ENCODE measurements around the gene PLEKHH2.

Gene PLEKHH2

DNA sequence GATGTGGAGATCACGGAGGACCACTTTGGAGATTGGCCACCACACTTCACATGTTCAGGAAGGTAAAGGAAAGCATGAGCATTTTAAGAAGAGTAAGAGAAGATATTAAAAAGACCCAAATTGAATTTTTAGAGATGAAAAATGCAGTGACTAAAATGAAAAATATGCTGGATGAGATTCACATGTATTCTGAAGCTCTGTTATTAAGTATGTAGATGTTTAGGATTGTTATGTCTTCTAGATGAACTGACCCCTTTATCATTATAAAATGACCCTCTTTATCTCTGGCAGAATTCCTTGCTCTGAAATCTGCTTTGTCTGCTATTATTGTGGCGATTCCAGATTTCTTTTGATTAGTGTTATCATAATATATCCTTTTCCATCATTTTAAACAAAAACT lies 100.8 kb downstream of the PLEKHH2 start:
- no peak overlapping the region for H3K4me3 Mint-ChIP-seq
- no peak for DNase-seq
- H3K27ac Mint-ChIP-seq, result no peak overlapping the region
- peaks cover 0 to 13% of the 10 kb centered on the region in 2 donors for H3K27me3 Mint-ChIP-seq
- peaks cover 8% of the 10 kb centered on the region for H3K36me3 Mint-ChIP-seq (ENCODE audit: insufficient read depth)
- no peaks in the 10 kb centered on the region for H3K9me3 Mint-ChIP-seq
- no peak for ATAC-seq (replicated peaks)
- H3K4me1 Mint-ChIP-seq (ENCODE audit: low read depth in 2 of 2), result no peaks in the 10 kb centered on the region

DNA sequence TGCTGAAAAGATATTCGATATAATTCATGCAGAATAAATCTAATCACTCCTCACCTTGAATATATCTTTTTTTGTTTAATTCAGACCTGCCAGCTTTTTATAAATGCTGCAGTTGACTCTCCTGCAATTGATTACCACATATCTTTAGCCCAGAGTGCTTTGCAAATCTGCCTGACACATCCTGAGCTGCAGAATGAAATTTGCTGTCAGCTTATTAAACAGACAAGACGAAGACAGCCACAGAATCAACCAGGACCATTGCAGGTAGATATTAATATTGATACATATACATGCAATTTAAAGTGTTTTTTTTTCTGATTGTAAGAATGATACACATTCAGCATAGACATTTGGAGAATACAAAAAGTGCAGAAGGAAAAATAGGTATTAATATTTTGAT lies 101.2 kb downstream of the PLEKHH2 start:
- H3K27ac Mint-ChIP-seq, result no peak overlapping the region
- H3K36me3 Mint-ChIP-seq (ENCODE audit: insufficient read depth), result peaks cover 8% of the 10 kb centered on the region
- DNase-seq (no peak), ATAC-seq (replicated peaks) (no peak)
- H3K9me3 Mint-ChIP-seq, result no peaks in the 10 kb centered on the region
- no peak overlapping the region for H3K4me3 Mint-ChIP-seq
- no peaks in the 10 kb centered on the region for H3K4me1 Mint-ChIP-seq (ENCODE audit: low read depth in 2 of 2)
- H3K27me3 Mint-ChIP-seq, result peaks cover 0 to 13% of the 10 kb centered on the region in 2 donors

DNA sequence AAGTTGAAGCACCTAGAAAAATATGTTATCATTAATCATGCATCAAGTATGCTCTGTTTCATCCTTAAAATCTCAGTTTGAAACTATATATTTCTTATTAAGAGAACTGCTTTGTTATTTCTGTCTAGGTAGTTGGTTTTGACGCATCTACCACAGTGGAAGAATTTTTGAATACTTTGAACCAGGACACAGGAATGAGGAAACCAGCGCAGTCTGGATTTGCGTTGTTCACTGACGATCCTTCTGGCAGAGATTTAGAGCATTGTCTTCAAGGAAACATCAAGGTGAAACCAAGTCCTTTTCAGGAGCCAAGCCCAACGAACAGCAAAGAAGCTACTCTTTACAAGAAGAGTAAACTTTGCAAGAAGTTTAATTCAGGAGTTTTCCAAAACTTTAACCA lies 106.6 kb downstream of the PLEKHH2 start:
- no peak for DNase-seq
- H3K27me3 Mint-ChIP-seq, result peaks cover 0 to 5% of the 10 kb centered on the region in 2 donors

DNA sequence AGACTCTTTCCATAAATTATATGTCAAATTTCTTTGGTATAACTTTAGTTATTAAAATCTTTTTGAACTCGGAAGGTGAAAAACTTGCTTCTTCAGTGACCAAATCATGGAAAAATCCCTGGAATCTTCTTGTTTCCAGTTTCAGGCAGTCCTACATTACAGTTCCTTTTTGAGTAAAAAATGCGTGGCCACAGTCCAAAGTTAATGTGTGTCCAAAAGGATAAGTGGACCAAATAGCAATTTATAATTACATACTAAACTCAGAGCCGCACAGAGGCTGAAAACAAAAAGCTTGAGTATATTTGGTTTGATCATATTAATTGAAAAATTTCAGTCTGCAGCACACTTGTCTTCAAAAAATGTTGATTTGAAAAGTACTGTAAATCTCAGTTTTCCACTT lies 108.4 kb downstream of the PLEKHH2 start:
- no peaks in the 10 kb centered on the region for H3K4me1 Mint-ChIP-seq (ENCODE audit: low read depth in 2 of 2)
- H3K9me3 Mint-ChIP-seq, result no peaks in the 10 kb centered on the region
- no peak overlapping the region for H3K4me3 Mint-ChIP-seq
- ATAC-seq (replicated peaks), result no peak
- H3K36me3 Mint-ChIP-seq (ENCODE audit: insufficient read depth), result no peaks in the 10 kb centered on the region
- no peaks in the 10 kb centered on the region for H3K27me3 Mint-ChIP-seq
- DNase-seq, result no peak
- H3K27ac Mint-ChIP-seq, result no peak overlapping the region

More for the DNA sequence above, 106.6 kb downstream of the PLEKHH2 start:
- Mint-ChIP-seq H3K36me3 (ENCODE audit: insufficient read depth) (peaks cover 5% of the 10 kb centered on the region), H3K27ac (no peak overlapping the region), H3K4me1 (ENCODE audit: low read depth in 2 of 2) (no peaks in the 10 kb centered on the region), H3K4me3 (no peak overlapping the region), H3K9me3 (no peaks in the 10 kb centered on the region)
- no peak for ATAC-seq (replicated peaks)

DNA sequence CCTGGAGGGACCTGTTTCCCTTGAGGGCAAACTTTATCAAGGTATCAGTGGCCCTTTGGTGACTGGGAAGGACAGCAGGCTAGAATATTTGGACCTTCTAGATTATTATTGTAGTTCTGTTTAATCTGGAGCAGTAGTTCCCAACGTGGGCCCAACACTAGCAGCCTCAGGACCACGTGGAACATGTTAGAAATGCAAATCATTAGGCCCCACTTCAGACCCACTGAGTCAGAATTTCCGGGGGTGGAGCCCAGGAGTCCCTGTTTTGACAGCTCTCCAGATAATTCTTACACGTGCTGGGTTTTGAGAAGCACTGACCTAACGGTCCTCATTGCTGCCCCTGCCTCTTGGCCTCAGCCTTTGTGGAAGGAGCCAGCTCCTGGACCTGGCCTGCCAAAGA lies 111.3 kb downstream of the PLEKHH2 start:
- DNase-seq, result no peak
- Mint-ChIP-seq H3K9me3 (no peaks in the 10 kb centered on the region), H3K27ac (no peak overlapping the region), H3K4me1 (ENCODE audit: low read depth in 2 of 2) (no peaks in the 10 kb centered on the region), H3K36me3 (ENCODE audit: insufficient read depth) (no peaks in the 10 kb centered on the region), H3K4me3 (no peak overlapping the region), H3K27me3 (no peaks in the 10 kb centered on the region)
- no peak for ATAC-seq (replicated peaks)

DNA sequence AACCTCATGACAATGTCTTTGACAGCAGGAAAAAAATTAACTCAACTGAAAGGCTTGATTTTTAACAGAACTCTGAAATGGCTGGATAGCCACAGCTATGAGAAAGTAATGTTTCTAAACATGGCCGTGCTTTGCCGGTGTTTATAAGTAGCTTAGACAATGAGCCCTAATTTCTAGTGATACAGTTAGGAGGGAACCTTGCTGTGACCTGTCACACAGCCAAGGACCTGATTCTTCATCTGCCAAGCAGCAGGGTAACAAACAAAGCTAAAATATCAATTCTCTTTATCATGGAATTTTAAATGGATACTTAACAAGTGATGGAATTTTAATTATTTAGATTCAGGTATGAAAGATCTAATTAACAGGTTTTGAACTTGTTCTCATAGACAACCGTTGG lies 112.5 kb downstream of the PLEKHH2 start:
- no peaks in the 10 kb centered on the region for H3K36me3 Mint-ChIP-seq (ENCODE audit: insufficient read depth)
- ATAC-seq (replicated peaks) (no peak), DNase-seq (no peak)
- no peak overlapping the region for H3K4me3 Mint-ChIP-seq
- H3K27ac Mint-ChIP-seq, result no peak overlapping the region
- H3K4me1 Mint-ChIP-seq (ENCODE audit: low read depth in 2 of 2), result no peaks in the 10 kb centered on the region
- H3K9me3 Mint-ChIP-seq, result no peaks in the 10 kb centered on the region
- H3K27me3 Mint-ChIP-seq, result peaks cover 0 to 6% of the 10 kb centered on the region in 2 donors

DNA sequence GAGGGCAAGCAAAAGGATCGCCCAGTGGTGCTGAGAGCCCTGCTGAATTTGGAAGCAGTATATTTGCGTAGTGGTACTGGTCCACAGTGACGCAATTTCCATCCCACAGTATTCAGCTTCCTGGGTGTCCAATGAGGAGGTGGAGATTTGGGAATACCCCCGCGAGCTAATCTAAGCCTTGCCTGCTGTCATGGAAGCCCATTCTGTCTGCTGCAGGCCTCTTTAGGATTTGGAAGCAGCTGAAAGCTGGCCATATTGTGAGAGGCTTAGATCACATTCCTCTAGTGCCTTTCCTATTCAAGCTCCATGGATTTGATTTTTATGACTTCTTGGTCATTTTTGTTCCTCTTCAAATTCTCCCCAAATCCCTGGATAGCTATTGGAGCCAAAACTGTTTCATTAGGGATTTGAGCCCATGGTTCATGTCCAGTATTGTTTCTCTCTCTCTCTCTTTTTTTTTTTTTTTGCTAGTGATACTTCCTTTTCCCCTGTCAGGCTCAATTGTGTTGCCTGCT lies 114.5 kb downstream of the PLEKHH2 start:
- H3K27me3 Mint-ChIP-seq, result peaks cover 6 to 17% of the 10 kb centered on the region in 2 donors
- no peak for ATAC-seq (replicated peaks)
- no peaks in the 10 kb centered on the region for H3K4me1 Mint-ChIP-seq (ENCODE audit: low read depth in 2 of 2)
- no peak overlapping the region for H3K4me3 Mint-ChIP-seq
- H3K27ac Mint-ChIP-seq, result no peak overlapping the region
- no peak for DNase-seq
- no peaks in the 10 kb centered on the region for H3K9me3 Mint-ChIP-seq
- no peaks in the 10 kb centered on the region for H3K36me3 Mint-ChIP-seq (ENCODE audit: insufficient read depth)

DNA sequence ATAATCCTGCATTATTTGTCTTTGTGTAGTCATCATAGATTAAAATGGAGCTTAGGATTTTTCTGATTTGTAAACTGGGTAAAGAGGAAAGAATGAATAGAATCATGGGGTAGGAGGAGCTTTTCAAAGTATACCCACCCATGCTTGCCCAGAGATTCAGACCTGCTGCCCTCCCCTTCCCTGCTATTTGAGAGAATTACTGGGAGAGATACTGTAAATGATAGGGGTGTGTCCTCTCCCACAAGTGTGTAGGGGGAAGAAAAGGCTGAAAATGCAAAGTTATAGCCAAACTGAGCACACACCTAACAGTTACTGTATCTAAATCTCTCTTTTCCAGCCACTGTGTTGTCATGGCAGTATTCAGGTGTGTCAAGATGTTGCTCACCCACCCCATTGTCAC lies 115.2 kb downstream of the PLEKHH2 start:
- peaks cover 6 to 17% of the 10 kb centered on the region in 2 donors for H3K27me3 Mint-ChIP-seq
- no peak overlapping the region for H3K27ac Mint-ChIP-seq
- ATAC-seq (replicated peaks) (no peak), DNase-seq (no peak)
- no peaks in the 10 kb centered on the region for H3K36me3 Mint-ChIP-seq (ENCODE audit: insufficient read depth)
- H3K4me1 Mint-ChIP-seq (ENCODE audit: low read depth in 2 of 2), result no peaks in the 10 kb centered on the region
- H3K4me3 Mint-ChIP-seq, result no peak overlapping the region
- H3K9me3 Mint-ChIP-seq, result no peaks in the 10 kb centered on the region

DNA sequence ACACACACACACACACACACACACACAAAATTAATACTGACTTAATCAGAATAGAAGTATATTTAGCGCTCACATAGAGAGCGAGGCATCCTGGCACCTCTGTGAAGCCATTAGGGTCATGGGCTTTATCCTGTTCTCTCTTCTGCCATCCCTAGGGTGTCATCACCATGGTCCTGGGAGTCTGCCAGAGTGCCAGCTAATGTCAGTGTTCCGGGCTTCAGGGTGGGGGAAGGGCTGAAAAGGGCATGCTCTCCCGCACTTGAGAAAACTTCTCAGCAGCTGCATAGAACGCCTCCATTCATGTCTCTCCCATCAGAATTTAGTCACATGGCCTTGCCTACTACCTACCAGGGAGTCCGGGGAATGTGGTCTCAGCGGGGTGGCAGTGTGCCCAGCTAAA lies 117.1 kb downstream of the PLEKHH2 start:
- ATAC-seq (replicated peaks) (no peak), DNase-seq (no peak)
- no peaks in the 10 kb centered on the region for H3K9me3 Mint-ChIP-seq
- peaks cover 6 to 24% of the 10 kb centered on the region in 2 donors for H3K27me3 Mint-ChIP-seq
- no peak overlapping the region for H3K27ac Mint-ChIP-seq
- H3K4me1 Mint-ChIP-seq (ENCODE audit: low read depth in 2 of 2), result no peaks in the 10 kb centered on the region
- no peak overlapping the region for H3K4me3 Mint-ChIP-seq
- H3K36me3 Mint-ChIP-seq (ENCODE audit: insufficient read depth), result no peaks in the 10 kb centered on the region

DNA sequence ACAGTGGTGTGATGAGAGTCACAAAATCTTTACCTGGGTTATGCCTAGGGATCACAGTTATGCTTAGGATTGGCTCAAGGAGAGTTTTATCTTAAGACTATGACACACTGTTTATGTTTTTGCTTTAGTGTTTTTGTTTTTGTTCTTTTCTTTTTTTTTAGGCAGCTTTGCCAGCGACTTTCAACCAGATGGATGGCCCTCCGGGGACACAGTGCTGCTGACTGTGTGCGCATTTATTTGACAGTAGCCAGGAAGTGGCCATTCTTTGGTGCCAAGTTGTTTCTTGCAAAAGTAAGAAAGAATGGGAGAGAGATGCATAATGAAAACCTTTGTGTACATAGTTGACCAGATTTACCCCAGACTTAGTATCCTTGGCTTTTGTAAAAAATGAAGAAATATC lies 121.7 kb downstream of the PLEKHH2 start:
- H3K9me3 Mint-ChIP-seq, result no peaks in the 10 kb centered on the region
- no peak for ATAC-seq (replicated peaks)
- H3K36me3 Mint-ChIP-seq (ENCODE audit: insufficient read depth), result no peaks in the 10 kb centered on the region

DNA sequence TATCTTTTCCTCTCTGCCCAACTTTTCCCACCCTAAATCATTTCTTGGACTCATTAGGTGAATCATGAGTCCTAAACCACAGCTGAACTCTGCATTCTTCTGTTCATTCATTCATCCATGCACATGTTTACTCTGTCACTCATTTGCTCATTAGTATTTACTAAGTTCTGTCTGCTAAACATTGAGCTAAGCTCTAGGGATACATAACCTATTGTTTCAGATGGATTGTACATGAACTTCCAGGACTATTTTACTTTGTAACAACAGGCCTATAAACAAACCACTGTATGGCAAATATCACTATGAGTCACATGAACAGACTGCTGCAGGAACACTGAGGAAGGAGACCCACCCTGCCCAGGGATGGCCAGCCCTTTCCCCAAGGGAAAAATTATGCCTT lies 122.1 kb downstream of the PLEKHH2 start:
- Mint-ChIP-seq H3K27me3 (peaks cover 6 to 22% of the 10 kb centered on the region in 2 donors), H3K4me3 (no peak overlapping the region)

More for the DNA sequence above, 121.7 kb downstream of the PLEKHH2 start:
- no peak overlapping the region for H3K27ac Mint-ChIP-seq
- H3K4me3 Mint-ChIP-seq, result no peak overlapping the region
- H3K27me3 Mint-ChIP-seq, result peaks cover 6 to 24% of the 10 kb centered on the region in 2 donors
- no peak for DNase-seq
- H3K4me1 Mint-ChIP-seq (ENCODE audit: low read depth in 2 of 2), result no peaks in the 10 kb centered on the region

DNA sequence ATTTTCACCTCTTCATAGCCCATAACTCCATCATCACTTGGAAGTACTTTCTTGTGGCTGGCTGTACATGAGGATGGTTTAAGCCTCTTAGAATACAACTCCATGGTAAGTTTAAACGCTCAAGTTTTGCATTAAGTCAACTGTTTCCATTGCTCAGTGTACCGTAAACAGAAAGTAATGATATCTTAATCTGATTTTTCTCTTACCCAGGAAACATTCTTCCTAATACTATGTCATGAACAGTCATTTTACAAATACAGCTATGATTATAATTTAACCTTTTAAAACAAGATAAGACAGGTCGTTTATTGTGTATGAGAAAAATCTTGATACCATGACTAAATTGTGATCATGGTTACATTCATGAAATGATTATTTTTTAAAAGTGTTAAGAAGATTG lies 125.2 kb downstream of the PLEKHH2 start:
- H3K27ac Mint-ChIP-seq, result no peak overlapping the region
- H3K4me1 Mint-ChIP-seq (ENCODE audit: low read depth in 2 of 2), result peaks cover 0 to 2% of the 10 kb centered on the region in 2 donors
- H3K36me3 Mint-ChIP-seq (ENCODE audit: insufficient read depth), result no peaks in the 10 kb centered on the region
- ATAC-seq (replicated peaks), result no peak
- no peak overlapping the region for H3K4me3 Mint-ChIP-seq
- no peaks in the 10 kb centered on the region for H3K9me3 Mint-ChIP-seq
- H3K27me3 Mint-ChIP-seq, result peaks cover 5 to 7% of the 10 kb centered on the region in 2 donors
- no peak for DNase-seq

More for the DNA sequence above, 122.1 kb downstream of the PLEKHH2 start:
- H3K4me1 Mint-ChIP-seq (ENCODE audit: low read depth in 2 of 2), result no peaks in the 10 kb centered on the region
- H3K36me3 Mint-ChIP-seq (ENCODE audit: insufficient read depth), result no peaks in the 10 kb centered on the region
- no peak for ATAC-seq (replicated peaks)
- no peak for DNase-seq
- no peak overlapping the region for H3K27ac Mint-ChIP-seq
- no peaks in the 10 kb centered on the region for H3K9me3 Mint-ChIP-seq

DNA sequence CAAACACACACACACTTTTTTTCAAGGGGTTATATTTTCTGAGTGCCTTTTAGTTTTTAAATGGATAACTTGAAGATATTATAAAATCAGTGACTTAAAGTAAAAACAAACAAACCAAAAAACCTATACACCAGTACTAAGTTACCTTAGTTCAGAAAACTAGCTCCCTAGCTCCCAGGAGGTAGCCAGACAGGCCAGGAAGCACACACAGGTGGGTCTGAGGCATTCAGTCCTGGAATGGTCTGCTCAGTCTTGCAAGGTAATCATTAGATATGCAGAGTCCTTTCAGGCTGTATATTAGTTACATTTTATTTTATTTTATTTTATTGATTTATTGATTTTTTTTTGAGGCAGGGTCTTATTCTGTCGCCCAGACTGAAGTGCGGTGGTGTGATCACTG lies 126.0 kb downstream of the PLEKHH2 start:
- H3K27ac Mint-ChIP-seq, result no peak overlapping the region
- H3K4me1 Mint-ChIP-seq (ENCODE audit: low read depth in 2 of 2), result peaks cover 0 to 2% of the 10 kb centered on the region in 2 donors

DNA sequence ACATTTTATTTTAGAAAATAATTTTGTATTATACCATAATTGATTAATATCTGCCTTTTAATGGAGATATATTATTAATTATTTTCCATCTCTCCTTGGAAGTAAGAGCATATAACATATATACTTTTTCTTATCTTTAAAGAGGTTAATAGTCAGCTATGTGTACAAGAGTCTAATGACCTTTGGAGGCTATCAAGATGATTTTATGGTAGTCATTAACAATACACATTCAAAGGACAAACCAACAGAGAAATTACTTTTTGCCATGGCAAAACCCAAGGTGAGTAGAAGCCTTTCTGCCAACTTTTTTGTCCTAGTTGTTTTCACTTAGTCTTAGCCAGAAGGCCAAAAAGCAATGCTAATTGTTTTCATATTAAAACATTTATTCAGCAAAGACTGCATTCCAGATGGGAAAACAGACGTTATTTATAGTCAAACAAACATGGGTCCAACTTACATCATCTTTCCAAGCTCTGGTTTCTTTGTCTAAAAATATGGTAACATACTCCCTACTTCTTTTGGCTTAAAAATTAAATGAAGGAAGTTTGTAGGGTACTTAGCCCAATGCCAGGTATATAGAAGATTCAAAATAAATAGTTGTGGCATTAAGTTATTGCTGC lies 127.1 kb downstream of the PLEKHH2 start:
- H3K27ac Mint-ChIP-seq, result no peak overlapping the region

More for the DNA sequence above, 126.0 kb downstream of the PLEKHH2 start:
- Mint-ChIP-seq H3K36me3 (ENCODE audit: insufficient read depth) (no peaks in the 10 kb centered on the region), H3K9me3 (no peaks in the 10 kb centered on the region), H3K27me3 (peaks cover 5 to 7% of the 10 kb centered on the region in 2 donors), H3K4me3 (no peak overlapping the region)
- DNase-seq (no peak), ATAC-seq (replicated peaks) (no peak)

More for the DNA sequence above, 127.1 kb downstream of the PLEKHH2 start:
- DNase-seq, result no peak
- Mint-ChIP-seq H3K9me3 (no peaks in the 10 kb centered on the region), H3K4me3 (no peak overlapping the region), H3K4me1 (ENCODE audit: low read depth in 2 of 2) (peaks cover 0 to 2% of the 10 kb centered on the region in 2 donors), H3K36me3 (ENCODE audit: insufficient read depth) (no peaks in the 10 kb centered on the region), H3K27me3 (peaks cover 5 to 10% of the 10 kb centered on the region in 2 donors)
- no peak for ATAC-seq (replicated peaks)
